IMR-90 (cell line): ENCODE results near the gene IL15RA. TPM values are rescaled to one million over a fixed set of nuclear protein-coding genes. Genes with fewer than 3 reads are reported as not detected.

ENCODE experiments used
- ATAC-seq: fragments of 200-7000 bp; cut with Tn5 transposase; 2 replicates; pipeline ENCODE4 v1.9.1; 2020; ENCODE audit warnings: low read depth, mild to moderate bottlenecking, moderate library complexity
- BruUV-seq: library from RNA; stranded (reverse); fragments of 400-500 nt; replicated peaks from 2 replicates; lab custom pipeline; 2021; lab: Mats Ljungman, UMichigan
- CTCF ChIA-PET: fragments of 300-600 bp; formaldehyde crosslinking; extraction: SDS; loops from one replicate; lab custom pipeline; 2021; ENCODE audit warnings: antibody characterized with exemption; lab: Yijun Ruan, JAX
- POLR2A ChIA-PET: fragments of 300-600 bp; sonication (Branson Sonifier 250); formaldehyde crosslinking; loops from one replicate; lab custom pipeline; 2022; ENCODE audit warnings: antibody characterized with exemption; ENCODE audit not compliant: unreplicated experiment; lab: Charles Lee
- DNase-seq: peaks from one replicate; pipeline ENCODE4 v3.0.0; 2013
- H2AFZ ChIP-seq: replicated peaks from 2 replicates; pipeline ENCODE3; 2013; ENCODE audit warnings: low read length, mild to moderate bottlenecking; ENCODE audit not compliant: poor library complexity
- H2AK5ac ChIP-seq: 2 replicates; pipeline ENCODE4 v1.6.1; 2013; ENCODE audit warnings: low read depth, low read length, inconsistent platforms
- H2AK9ac ChIP-seq: replicated peaks from 2 replicates; pipeline ENCODE3; 2013; ENCODE audit warnings: mild to moderate bottlenecking, low read depth, low read length, moderate library complexity; ENCODE audit not compliant: poor library complexity
- H2BK120ac ChIP-seq: 2 replicates; pipeline ENCODE4 v1.6.1; 2013; ENCODE audit warnings: low read depth, low read length, inconsistent platforms
- H2BK15ac ChIP-seq: 3 replicates; pipeline ENCODE4 v1.6.1; 2013; ENCODE audit warnings: low read depth, low read length, inconsistent platforms
- H2BK20ac ChIP-seq: 2 replicates; pipeline ENCODE4 v1.6.1; 2013; ENCODE audit warnings: low read depth, mild to moderate bottlenecking, inconsistent platforms, low read length, moderate library complexity
- H2BK5ac ChIP-seq: 2 replicates; pipeline ENCODE4 v1.6.1; 2013; ENCODE audit warnings: mild to moderate bottlenecking, low read depth, low read length, inconsistent platforms; ENCODE audit not compliant: poor library complexity, severe bottlenecking
- H3K14ac ChIP-seq: replicated peaks from 2 replicates; pipeline ENCODE4 v1.6.1; 2013; ENCODE audit warnings: low read depth, low read length, inconsistent platforms
- H3K18ac ChIP-seq: 2 replicates; pipeline ENCODE4 v1.6.1; 2013; ENCODE audit warnings: low read depth, low read length, control low read depth
- H3K23ac ChIP-seq: 2 replicates; pipeline ENCODE4 v1.6.1; 2013; ENCODE audit warnings: low read depth, low read length, inconsistent platforms
- H3K27ac ChIP-seq: 2 replicates; pipeline ENCODE4 v1.5.1; 2013; ENCODE audit warnings: mild to moderate bottlenecking, control low read depth, low read length; ENCODE audit not compliant: insufficient read depth
- H3K27me3 ChIP-seq: 2 replicates; pipeline ENCODE4 v1.6.1; 2013; ENCODE audit warnings: low read length; ENCODE audit not compliant: control insufficient read depth, insufficient read depth
- H3K36me3 ChIP-seq: 2 replicates; pipeline ENCODE4 v1.6.1; 2013; ENCODE audit warnings: low read length, mixed read lengths; ENCODE audit not compliant: control insufficient read depth, insufficient read depth
- H3K4ac ChIP-seq: 2 replicates; pipeline ENCODE4 v1.6.1; 2013; ENCODE audit warnings: low read depth, low read length, inconsistent platforms
- H3K4me1 ChIP-seq: 2 replicates; pipeline ENCODE4 v1.6.1; 2013; ENCODE audit warnings: low read length, mixed read lengths; ENCODE audit not compliant: control insufficient read depth, insufficient read depth
- H3K4me2 ChIP-seq: 2 replicates; pipeline ENCODE4 v1.6.1; 2013; ENCODE audit warnings: low read depth, mild to moderate bottlenecking, control low read depth, low read length, moderate library complexity
- H3K4me3 ChIP-seq: 2 replicates; pipeline ENCODE4 v1.5.1; 2013; ENCODE audit warnings: low read depth, mild to moderate bottlenecking, control low read depth, low read length, moderate library complexity; ENCODE audit not compliant: insufficient read depth
- H3K56ac ChIP-seq: 2 replicates; pipeline ENCODE4 v1.6.1; 2013; ENCODE audit warnings: low read length, inconsistent platforms; ENCODE audit not compliant: insufficient read depth; ENCODE audit errors: extremely low read depth
- H3K79me1 ChIP-seq, 2 experiments: 2 replicates each; pipeline ENCODE4 v1.6.1; 2013; ENCODE audit warnings: low read length in 2 of 2, inconsistent platforms in 1 of 2, low read depth in 1 of 2
- H3K9ac ChIP-seq: 2 replicates; pipeline ENCODE4 v1.6.1; 2013; ENCODE audit warnings: low read depth, low read length, control low read depth
- H3K9me1 ChIP-seq: 2 replicates; pipeline ENCODE4 v1.6.1; 2013; ENCODE audit warnings: low read length, inconsistent platforms; ENCODE audit not compliant: insufficient read depth
- H3K9me3 ChIP-seq: 2 replicates; pipeline ENCODE4 v1.6.1; 2013; ENCODE audit warnings: low read length; ENCODE audit not compliant: control insufficient read depth, insufficient read depth
- H4K20me1 ChIP-seq: 2 replicates; pipeline ENCODE4 v1.6.1; 2013; ENCODE audit warnings: low read length, inconsistent platforms; ENCODE audit not compliant: insufficient read depth
- H4K5ac ChIP-seq: 2 replicates; pipeline ENCODE4 v1.6.1; 2013; ENCODE audit warnings: mild to moderate bottlenecking, low read depth, low read length, control low read depth
- H4K8ac ChIP-seq, 2 experiments: 2 replicates each; pipeline ENCODE4 v1.6.1; 2013; ENCODE audit warnings: low read depth in 2 of 2, low read length in 2 of 2, control low read depth in 1 of 2, inconsistent platforms in 1 of 2
- H4K91ac ChIP-seq: 2 replicates; pipeline ENCODE4 v1.6.1; 2013; ENCODE audit warnings: low read depth, low read length, inconsistent platforms; ENCODE audit not compliant: insufficient read depth
- CEBPB ChIP-seq: IDR thresholded peaks from 2 replicates; pipeline ENCODE4 v1.6.1; 2012; ENCODE audit warnings: low read depth, low read length, improper control_type of control experiment
- CTCF ChIP-seq: conservative IDR thresholded peaks from 2 replicates; pipeline ENCODE4 v1.5.1; 2012; ENCODE audit warnings: mild to moderate bottlenecking, low read depth, low read length, improper control_type of control experiment
- MXI1 ChIP-seq: IDR thresholded peaks from 2 replicates; pipeline ENCODE4 v1.6.1; 2012; ENCODE audit warnings: low read depth, mild to moderate bottlenecking, low read length, moderate library complexity, borderline replicate concordance
- RAD21 ChIP-seq: IDR thresholded peaks from 2 replicates; pipeline ENCODE4 v1.6.1; 2012; ENCODE audit warnings: low read length, improper control_type of control experiment
- RCOR1 ChIP-seq: IDR thresholded peaks from 2 replicates; pipeline ENCODE4 v1.6.1; 2012; ENCODE audit warnings: mild to moderate bottlenecking, low read length, improper control_type of control experiment; ENCODE audit not compliant: insufficient replicate concordance
- RFX5 ChIP-seq: IDR thresholded peaks from 2 replicates; pipeline ENCODE4 v1.8.0; 2012; ENCODE audit warnings: low read depth, mild to moderate bottlenecking, low read length, moderate library complexity
- SMC3 ChIP-seq: fragments of 150-350 bp; IDR thresholded peaks from 2 replicates; pipeline ENCODE4 v1.6.1; 2016; ENCODE audit warnings: low read depth, mild to moderate bottlenecking, antibody characterized with exemption, low read length, moderate library complexity
- USF2 ChIP-seq: fragments of 150-350 bp; IDR thresholded peaks from 2 replicates; pipeline ENCODE4 v1.6.1; 2017; ENCODE audit warnings: mild to moderate bottlenecking, antibody characterized with exemption, low read length, low read depth
- WGBS, 2 experiments: methylation state at CpG; one replicate each; pipeline versions ENCODE4 v1.1.5 to v1.1.7; 2013; ENCODE audit warnings: missing lambda C conversion rate in 2 of 2; ENCODE audit not compliant: insufficient read length in 1 of 2; ENCODE audit errors: extremely low coverage in 2 of 2; 5-methylcytosine and 5-hydroxymethylcytosine counted together
- dilution Hi-C: fragments of 300-500 bp; cut with HindIII; formaldehyde crosslinking; loops from one replicate; pipeline ENCODE4 v1.14.3; 2018; ENCODE audit warnings: low sequenced_read_pairs; ENCODE audit not compliant: unreplicated experiment
- in situ Hi-C: fragments of 300-500 bp; cut with MboI; formaldehyde crosslinking; loops from 3 replicates; pipeline ENCODE4 v1.14.3; 2019; ENCODE audit warnings: low sequenced_read_pairs, inconsistent platforms, mixed read lengths
- intact Hi-C: fragments of 100-400 bp; cut with micrococcal nuclease; formaldehyde crosslinking; loops from 2 replicates; pipeline ENCODE4 v1.10.0; 2022
- polyA plus RNA-seq, 3 experiments: library from polyadenylated mRNA; depleted of rRNA; stranded (reverse); fragments of >200 nt; gene quantifications; 2 replicates each; pipeline ENCODE4 v1.2.3, GENCODE V29; 2012; ENCODE audit warnings: low replicate concordance in 1 of 3
- total RNA-seq: library from RNA; depleted of rRNA; stranded (reverse); fragments of >200 nt; gene quantifications from 2 replicates; pipeline ENCODE4 v1.2.3, GENCODE V29; 2012

Gene IL15RA
- total and polyA plus RNA-seq, 2 of the 4 experiments (the other 2 are of a cell fraction), result 2.0 to 7.6 TPM

GRCh38 chr10:5938291-5938690 lies 39.1 kb downstream of the IL15RA start:
- Histone ChIP-seq H3K18ac (no peak overlapping the region), H3K14ac (no peak overlapping the region), H4K8ac (no peak overlapping the region), H3K27me3 (no peaks in the 10 kb centered on the region), H4K20me1 (no peaks in the 10 kb centered on the region; the same call in 1 of the 2 replicates), H3K79me1 (peaks cover 4 to 8% of the 10 kb centered on the region in 2 experiments), H2BK15ac (no peak overlapping the region), H3K9me1 (peaks cover 8% of the 10 kb centered on the region; the same call in 1 of the 2 replicates), H2AFZ (no peak overlapping the region), H3K56ac (no peak overlapping the region), H2BK20ac (no peak overlapping the region), H2AK5ac (no peak overlapping the region), H2BK120ac (no peak overlapping the region), H3K4me2 (no peak overlapping the region), H3K4me1 (peaks cover under 1% of the 10 kb centered on the region), H4K91ac (no peak overlapping the region), H2AK9ac (no peak overlapping the region), H2BK5ac (no peak overlapping the region), H3K4me3 (no peak overlapping the region), H3K9me3 (no peaks in the 10 kb centered on the region), H3K23ac (no peak overlapping the region), H4K5ac (no peak overlapping the region), H3K4ac (no peak overlapping the region), H3K36me3 (peaks cover 42% of the 10 kb centered on the region), H3K27ac (no peak overlapping the region), H3K9ac (no peak overlapping the region)
- dilution Hi-C loops, result no loop called here
- TF ChIP-seq USF2 (no peak), RFX5 (no peak), CTCF (no peak), RCOR1 (no peak), SMC3 (no peak), CEBPB (no peak), RAD21 (no peak), MXI1 (no peak)
- intact Hi-C loops, result no loop called here
- DNase-seq (no peak), ATAC-seq (no peak)
- no TSS peak for BruUV-seq
- POLR2A ChIA-PET, result no interaction called here
- in situ Hi-C loops, result no loop called here
- CTCF ChIA-PET, result no interaction called here
- 91% methylated on average over 6 of the region's 12 CpGs; no CpG with 5 or more reads in 1 of the 2 experiments for WGBS, 2 experiments
